SU-DHL-6 (cell line): Measurements from ENCODE around the gene NCOA3.

Experiments used
- EZH2phosphoT487 ChIP-seq: fragments of 200-600 bp; sonication (generic), shearing (Covaris generic); conservative IDR thresholded peaks from 2 replicates; pipeline ENCODE4 v1.6.1; 2018; ENCODE audit warnings: mild to moderate bottlenecking, antibody characterized with exemption, low read length, moderate library complexity, mixed read lengths
- TF ChIP-seq, protein P1 (sequence below): fragments of 200-600 bp; sonication (generic); IDR thresholded peaks from one replicate; pipeline ENCODE4 v1.5.1; 2017; ENCODE audit warnings: antibody characterized with exemption, mild to moderate bottlenecking, low read length, moderate library complexity; ENCODE audit not compliant: insufficient read depth, poor library complexity, severe bottlenecking

DNA sequence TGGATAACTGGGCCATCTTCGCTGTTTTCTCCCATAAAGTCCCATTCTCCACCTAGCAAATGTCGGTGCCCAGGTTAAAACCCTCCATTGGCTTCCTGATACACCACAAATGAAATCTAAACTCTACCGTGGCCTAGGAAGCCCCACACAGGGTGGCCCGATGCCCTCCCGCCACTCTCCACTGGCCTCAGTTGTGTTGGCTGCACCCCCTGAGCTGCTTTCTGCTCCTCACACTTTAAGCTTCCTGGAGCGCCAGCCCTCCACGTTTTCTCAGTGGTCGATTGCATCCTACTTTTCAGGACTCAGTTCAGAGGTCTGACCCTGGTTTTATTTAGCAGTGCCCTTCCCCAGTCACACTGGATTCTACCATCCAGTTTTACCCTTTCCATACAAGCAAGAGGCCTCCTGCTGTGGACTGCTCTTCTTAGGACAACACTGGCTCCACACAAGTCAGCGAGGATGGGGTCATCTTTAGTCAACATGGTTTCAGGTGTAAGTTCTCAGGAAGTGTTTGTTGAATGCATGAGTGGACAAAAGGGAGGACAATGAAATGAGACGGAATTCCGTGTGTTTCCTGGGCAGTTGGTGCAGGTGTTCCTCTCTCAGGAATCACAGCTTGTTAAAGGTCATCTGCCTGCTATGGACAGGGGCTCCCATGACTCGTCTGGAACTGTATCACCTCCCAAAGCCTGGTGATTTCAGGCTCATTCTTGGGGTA lies 159.5 kb downstream of the NCOA3 start:
- TF ChIP-seq, protein P1, sequence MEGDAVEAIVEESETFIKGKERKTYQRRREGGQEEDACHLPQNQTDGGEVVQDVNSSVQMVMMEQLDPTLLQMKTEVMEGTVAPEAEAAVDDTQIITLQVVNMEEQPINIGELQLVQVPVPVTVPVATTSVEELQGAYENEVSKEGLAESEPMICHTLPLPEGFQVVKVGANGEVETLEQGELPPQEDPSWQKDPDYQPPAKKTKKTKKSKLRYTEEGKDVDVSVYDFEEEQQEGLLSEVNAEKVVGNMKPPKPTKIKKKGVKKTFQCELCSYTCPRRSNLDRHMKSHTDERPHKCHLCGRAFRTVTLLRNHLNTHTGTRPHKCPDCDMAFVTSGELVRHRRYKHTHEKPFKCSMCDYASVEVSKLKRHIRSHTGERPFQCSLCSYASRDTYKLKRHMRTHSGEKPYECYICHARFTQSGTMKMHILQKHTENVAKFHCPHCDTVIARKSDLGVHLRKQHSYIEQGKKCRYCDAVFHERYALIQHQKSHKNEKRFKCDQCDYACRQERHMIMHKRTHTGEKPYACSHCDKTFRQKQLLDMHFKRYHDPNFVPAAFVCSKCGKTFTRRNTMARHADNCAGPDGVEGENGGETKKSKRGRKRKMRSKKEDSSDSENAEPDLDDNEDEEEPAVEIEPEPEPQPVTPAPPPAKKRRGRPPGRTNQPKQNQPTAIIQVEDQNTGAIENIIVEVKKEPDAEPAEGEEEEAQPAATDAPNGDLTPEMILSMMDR: no peak
- TF ChIP-seq EZH2phosphoT487: no peak
